ENCODE measurements around the gene CCDC63. TPM values are rescaled to one million over a fixed set of nuclear protein-coding genes. Genes with fewer than 3 reads are reported as not detected.

CCDC63 gene
- polyA plus RNA-seq, 2 donors: not detected

- WGBS, 2 donors: 84% methylated on average over 14 of the region's 14 CpGs
- H3K9me3 ChIP-seq (ENCODE audit: control insufficient read depth in 2 of 2, insufficient read depth in 1 of 2, low read depth in 1 of 2, low read length in 1 of 2): no peaks in the 10 kb centered on the region
Measured at GRCh38 chr12:110913119-110914056, 66.6 kb downstream of the CCDC63 start.

GRCh38 chr12:110916295-110916875 is 69.6 kb downstream of the CCDC63 start:
- H3K36me3 ChIP-seq (ENCODE audit: control insufficient read depth in 2 of 2, insufficient read depth in 2 of 2, low read length in 1 of 2): no peaks in the 10 kb centered on the region
- WGBS, 2 donors: 77 to 81% methylated on average over 3 of the region's 3 CpGs

More at GRCh38 chr12:110913119-110914056, 66.6 kb downstream of the CCDC63 start:
- H3K27ac ChIP-seq (ENCODE audit: low read depth in 2 of 2, low read length in 1 of 2): no peak overlapping the region
- no peaks in the 10 kb centered on the region for H3K4me1 ChIP-seq (ENCODE audit: control insufficient read depth in 2 of 2, insufficient read depth in 2 of 2, low read length in 1 of 2)
- no peak overlapping the region for H3K4me3 ChIP-seq (ENCODE audit: low read depth in 1 of 2, low read length in 2 of 2)
- no peaks in the 10 kb centered on the region for H3K27me3 ChIP-seq (ENCODE audit: control insufficient read depth in 1 of 2, insufficient read depth in 2 of 2, low read length in 2 of 2)
- H3K36me3 ChIP-seq (ENCODE audit: control insufficient read depth in 2 of 2, insufficient read depth in 2 of 2, low read length in 1 of 2): no peaks in the 10 kb centered on the region

GRCh38 chr12:110917467-110917866 is 70.7 kb downstream of the CCDC63 start:
- no peak overlapping the region for H3K27ac ChIP-seq (ENCODE audit: low read depth in 2 of 2, low read length in 1 of 2)
- no peaks in the 10 kb centered on the region for H3K4me1 ChIP-seq (ENCODE audit: control insufficient read depth in 2 of 2, insufficient read depth in 2 of 2, low read length in 1 of 2)

More at GRCh38 chr12:110916295-110916875, 69.6 kb downstream of the CCDC63 start:
- Histone ChIP-seq H3K27ac (ENCODE audit: low read depth in 2 of 2, low read length in 1 of 2) (no peak overlapping the region), H3K4me3 (ENCODE audit: low read depth in 1 of 2, low read length in 2 of 2) (no peak overlapping the region), H3K9me3 (ENCODE audit: control insufficient read depth in 2 of 2, insufficient read depth in 1 of 2, low read depth in 1 of 2, low read length in 1 of 2) (no peaks in the 10 kb centered on the region), H3K27me3 (ENCODE audit: control insufficient read depth in 1 of 2, insufficient read depth in 2 of 2, low read length in 2 of 2) (no peaks in the 10 kb centered on the region), H3K4me1 (ENCODE audit: control insufficient read depth in 2 of 2, insufficient read depth in 2 of 2, low read length in 1 of 2) (no peaks in the 10 kb centered on the region)

GRCh38 chr12:110917961-110918360 is 71.2 kb downstream of the CCDC63 start:
- H3K9me3 ChIP-seq (ENCODE audit: control insufficient read depth in 2 of 2, insufficient read depth in 1 of 2, low read depth in 1 of 2, low read length in 1 of 2): no peaks in the 10 kb centered on the region
- no peak overlapping the region for H3K4me3 ChIP-seq (ENCODE audit: low read depth in 1 of 2, low read length in 2 of 2)
- no peak overlapping the region for H3K27ac ChIP-seq (ENCODE audit: low read depth in 2 of 2, low read length in 1 of 2)
- 82 to 83% methylated on average over 7 of the region's 7 CpGs for WGBS, 2 donors
- no peaks in the 10 kb centered on the region for H3K4me1 ChIP-seq (ENCODE audit: control insufficient read depth in 2 of 2, insufficient read depth in 2 of 2, low read length in 1 of 2)
- H3K27me3 ChIP-seq (ENCODE audit: control insufficient read depth in 1 of 2, insufficient read depth in 2 of 2, low read length in 2 of 2): no peaks in the 10 kb centered on the region
- H3K36me3 ChIP-seq (ENCODE audit: control insufficient read depth in 2 of 2, insufficient read depth in 2 of 2, low read length in 1 of 2): no peaks in the 10 kb centered on the region

More at GRCh38 chr12:110917467-110917866, 70.7 kb downstream of the CCDC63 start:
- no peak overlapping the region for H3K4me3 ChIP-seq (ENCODE audit: low read depth in 1 of 2, low read length in 2 of 2)
- WGBS, 2 donors: 42 to 50% methylated on average over 5 of the region's 5 CpGs
- H3K36me3 ChIP-seq (ENCODE audit: control insufficient read depth in 2 of 2, insufficient read depth in 2 of 2, low read length in 1 of 2): no peaks in the 10 kb centered on the region
- no peaks in the 10 kb centered on the region for H3K9me3 ChIP-seq (ENCODE audit: control insufficient read depth in 2 of 2, insufficient read depth in 1 of 2, low read depth in 1 of 2, low read length in 1 of 2)
- H3K27me3 ChIP-seq (ENCODE audit: control insufficient read depth in 1 of 2, insufficient read depth in 2 of 2, low read length in 2 of 2): no peaks in the 10 kb centered on the region

GRCh38 chr12:110919720-110920119 is 72.9 kb downstream of the CCDC63 start:
- Histone ChIP-seq H3K27me3 (ENCODE audit: control insufficient read depth in 1 of 2, insufficient read depth in 2 of 2, low read length in 2 of 2) (no peaks in the 10 kb centered on the region), H3K4me1 (ENCODE audit: control insufficient read depth in 2 of 2, insufficient read depth in 2 of 2, low read length in 1 of 2) (no peaks in the 10 kb centered on the region), H3K27ac (ENCODE audit: low read depth in 2 of 2, low read length in 1 of 2) (no peak overlapping the region), H3K4me3 (ENCODE audit: low read depth in 1 of 2, low read length in 2 of 2) (no peak overlapping the region), H3K9me3 (ENCODE audit: control insufficient read depth in 2 of 2, insufficient read depth in 1 of 2, low read depth in 1 of 2, low read length in 1 of 2) (no peaks in the 10 kb centered on the region), H3K36me3 (ENCODE audit: control insufficient read depth in 2 of 2, insufficient read depth in 2 of 2, low read length in 1 of 2) (no peaks in the 10 kb centered on the region)
- 87 to 91% methylated on average over 5 of the region's 5 CpGs for WGBS, 2 donors

GRCh38 chr12:110920324-110920910 is 73.6 kb downstream of the CCDC63 start, which contains the start of gene MYL2:
TSS of gene MYL2 (minus strand) at chr12:110920579. CDS start at chr12:110920529, 50 bp downstream.
- no peaks in the 10 kb centered on the region for H3K36me3 ChIP-seq (ENCODE audit: control insufficient read depth in 2 of 2, insufficient read depth in 2 of 2, low read length in 1 of 2)
- no peaks in the 10 kb centered on the region for H3K9me3 ChIP-seq (ENCODE audit: control insufficient read depth in 2 of 2, insufficient read depth in 1 of 2, low read depth in 1 of 2, low read length in 1 of 2)
- WGBS, 2 donors: 63 to 71% methylated on average over 22 of the region's 22 CpGs
- H3K27me3 ChIP-seq (ENCODE audit: control insufficient read depth in 1 of 2, insufficient read depth in 2 of 2, low read length in 2 of 2): no peaks in the 10 kb centered on the region
- no peak within 1 kb of the TSS for H3K4me3 ChIP-seq (ENCODE audit: low read depth in 1 of 2, low read length in 2 of 2)
- H3K4me1 ChIP-seq (ENCODE audit: control insufficient read depth in 2 of 2, insufficient read depth in 2 of 2, low read length in 1 of 2): no peaks in the 10 kb centered on the region
- H3K27ac ChIP-seq (ENCODE audit: low read depth in 2 of 2, low read length in 1 of 2): no peak within 1 kb of the TSS

- no peak overlapping the region for H3K4me3 ChIP-seq (ENCODE audit: low read depth in 1 of 2, low read length in 2 of 2)
- no peaks in the 10 kb centered on the region for H3K36me3 ChIP-seq (ENCODE audit: control insufficient read depth in 2 of 2, insufficient read depth in 2 of 2, low read length in 1 of 2)
- 68 to 72% methylated on average over 10 of the region's 10 CpGs for WGBS, 2 donors
- no peaks in the 10 kb centered on the region for H3K9me3 ChIP-seq (ENCODE audit: control insufficient read depth in 2 of 2, insufficient read depth in 1 of 2, low read depth in 1 of 2, low read length in 1 of 2)
- H3K27ac ChIP-seq (ENCODE audit: low read depth in 2 of 2, low read length in 1 of 2): no peak overlapping the region
- H3K27me3 ChIP-seq (ENCODE audit: control insufficient read depth in 1 of 2, insufficient read depth in 2 of 2, low read length in 2 of 2): no peaks in the 10 kb centered on the region
- H3K4me1 ChIP-seq (ENCODE audit: control insufficient read depth in 2 of 2, insufficient read depth in 2 of 2, low read length in 1 of 2): no peaks in the 10 kb centered on the region
Measured at GRCh38 chr12:110921262-110921661, 74.5 kb downstream of the CCDC63 start.

GRCh38 chr12:110922652-110923051 is 75.9 kb downstream of the CCDC63 start:
- 71 to 76% methylated on average over 7 of the region's 7 CpGs for WGBS, 2 donors
- no peaks in the 10 kb centered on the region for H3K36me3 ChIP-seq (ENCODE audit: control insufficient read depth in 2 of 2, insufficient read depth in 2 of 2, low read length in 1 of 2)
- H3K27ac ChIP-seq (ENCODE audit: low read depth in 2 of 2, low read length in 1 of 2): no peak overlapping the region
- H3K4me1 ChIP-seq (ENCODE audit: control insufficient read depth in 2 of 2, insufficient read depth in 2 of 2, low read length in 1 of 2): no peaks in the 10 kb centered on the region
- no peaks in the 10 kb centered on the region for H3K9me3 ChIP-seq (ENCODE audit: control insufficient read depth in 2 of 2, insufficient read depth in 1 of 2, low read depth in 1 of 2, low read length in 1 of 2)
- H3K4me3 ChIP-seq (ENCODE audit: low read depth in 1 of 2, low read length in 2 of 2): no peak overlapping the region
- H3K27me3 ChIP-seq (ENCODE audit: control insufficient read depth in 1 of 2, insufficient read depth in 2 of 2, low read length in 2 of 2): no peaks in the 10 kb centered on the region

- WGBS, 2 donors: 84 to 85% methylated on average over 4 of the region's 4 CpGs
- H3K36me3 ChIP-seq (ENCODE audit: control insufficient read depth in 2 of 2, insufficient read depth in 2 of 2, low read length in 1 of 2): no peaks in the 10 kb centered on the region
- no peak overlapping the region for H3K4me3 ChIP-seq (ENCODE audit: low read depth in 1 of 2, low read length in 2 of 2)
- no peaks in the 10 kb centered on the region for H3K9me3 ChIP-seq (ENCODE audit: control insufficient read depth in 2 of 2, insufficient read depth in 1 of 2, low read depth in 1 of 2, low read length in 1 of 2)
- no peaks in the 10 kb centered on the region for H3K27me3 ChIP-seq (ENCODE audit: control insufficient read depth in 1 of 2, insufficient read depth in 2 of 2, low read length in 2 of 2)
- no peaks in the 10 kb centered on the region for H3K4me1 ChIP-seq (ENCODE audit: control insufficient read depth in 2 of 2, insufficient read depth in 2 of 2, low read length in 1 of 2)
- no peak overlapping the region for H3K27ac ChIP-seq (ENCODE audit: low read depth in 2 of 2, low read length in 1 of 2)
Measured at GRCh38 chr12:110923192-110923591, 76.4 kb downstream of the CCDC63 start.

Data from esophagus (tissue), 2 donors.